Urinary bladder (tissue), 4 donors: ENCODE measurements around the gene MTRF1L. TPM values are rescaled to one million over a fixed set of nuclear protein-coding genes. Genes with fewer than 3 reads are reported as not detected.

Experiments
- DNase-seq: peaks from one replicate; pipeline ENCODE4 v3.0.0-alpha.2; 2015; ENCODE audit errors: extremely low spot score
- H3K27ac ChIP-seq: one replicate; pipeline ENCODE4 v1.5.1; 2013; ENCODE audit warnings: low read depth, mild to moderate bottlenecking, moderate library complexity
- H3K36me3 ChIP-seq: one replicate; pipeline ENCODE4 v1.6.1; 2013; ENCODE audit warnings: mild to moderate bottlenecking, moderate library complexity; ENCODE audit not compliant: insufficient read depth
- H3K4me1 ChIP-seq: one replicate; pipeline ENCODE4 v1.6.1; 2013; ENCODE audit warnings: mild to moderate bottlenecking, moderate library complexity; ENCODE audit not compliant: insufficient read depth
- H3K4me3 ChIP-seq: one replicate; pipeline ENCODE4 v1.5.1; 2013; ENCODE audit warnings: low read depth, low read length
- WGBS: extraction: QIAGEN DNeasy Blood & Tissue Kit; methylation state at CpG from one replicate; pipeline ENCODE4 v1.1.7; 2013; 5-methylcytosine and 5-hydroxymethylcytosine counted together
- polyA plus RNA-seq: library from polyadenylated mRNA; stranded (reverse); fragments of 200-250 nt; gene quantifications from one replicate; pipeline ENCODE4 v1.2.3, GENCODE V29; 2013
- total RNA-seq: library from RNA; depleted of rRNA; stranded (reverse); fragments of >200 nt; gene quantifications from one replicate; pipeline ENCODE4 v1.2.3, GENCODE V29; 2014
- donor health status: healthy with polysubstance abuse.
- donor health status: healthy.

The MTRF1L gene, protein sequence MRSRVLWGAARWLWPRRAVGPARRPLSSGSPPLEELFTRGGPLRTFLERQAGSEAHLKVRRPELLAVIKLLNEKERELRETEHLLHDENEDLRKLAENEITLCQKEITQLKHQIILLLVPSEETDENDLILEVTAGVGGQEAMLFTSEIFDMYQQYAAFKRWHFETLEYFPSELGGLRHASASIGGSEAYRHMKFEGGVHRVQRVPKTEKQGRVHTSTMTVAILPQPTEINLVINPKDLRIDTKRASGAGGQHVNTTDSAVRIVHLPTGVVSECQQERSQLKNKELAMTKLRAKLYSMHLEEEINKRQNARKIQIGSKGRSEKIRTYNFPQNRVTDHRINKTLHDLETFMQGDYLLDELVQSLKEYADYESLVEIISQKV
- total RNA-seq (19.7 TPM), polyA plus RNA-seq (13.0 TPM)

DNA sequence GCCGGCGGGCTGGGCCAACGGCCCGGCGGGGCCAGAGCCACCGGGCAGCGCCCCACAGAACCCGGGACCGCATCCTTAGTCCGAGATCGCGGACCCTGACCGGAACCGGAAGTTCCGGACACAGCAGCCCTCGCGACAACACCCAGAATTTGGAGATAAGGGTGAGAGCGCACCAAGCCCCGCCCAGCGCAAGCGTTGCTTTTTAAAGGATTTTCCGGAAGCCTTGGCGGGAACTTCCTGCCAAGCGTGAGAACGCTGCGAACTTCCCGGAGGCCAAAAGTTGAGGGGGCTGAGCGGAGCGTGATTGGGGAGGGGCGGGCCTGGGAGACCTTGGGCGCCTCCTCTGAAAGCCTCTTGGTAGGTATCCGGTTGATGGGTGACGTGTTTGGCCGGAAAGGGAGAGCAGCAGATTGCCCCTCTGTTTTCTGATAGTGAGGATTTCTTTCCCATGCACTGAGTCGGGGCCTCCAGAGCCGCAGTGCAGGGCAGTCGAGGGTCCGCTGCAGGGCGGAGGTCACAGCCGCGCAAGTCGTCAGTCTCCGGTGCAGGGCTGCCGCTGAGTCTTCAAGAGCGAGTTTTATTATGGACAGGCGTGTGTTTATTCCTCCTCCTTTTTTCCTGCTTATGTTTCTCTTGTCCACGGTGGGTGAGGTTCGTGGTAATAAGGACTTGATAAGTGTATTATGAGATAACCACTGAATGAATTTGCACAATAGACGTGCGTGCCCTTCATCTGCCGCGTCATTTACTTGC, at the start of gene MTRF1L:
MTRF1L (minus strand) TSS at position 97 of the 753 bp plus-strand sequence; CDS start at position 73, 24 bp downstream.
- DNase-seq: peak; percentile 94
- Histone ChIP-seq H3K4me3 (peak within 1 kb of the TSS; percentile 70), H3K27ac (peak within 1 kb of the TSS; percentile 13), H3K4me1 (no peaks in the 10 kb centered on the region), H3K36me3 (no peaks in the 10 kb centered on the region)
- under 1% methylated on average over 52 of the region's 52 CpGs for WGBS

DNA sequence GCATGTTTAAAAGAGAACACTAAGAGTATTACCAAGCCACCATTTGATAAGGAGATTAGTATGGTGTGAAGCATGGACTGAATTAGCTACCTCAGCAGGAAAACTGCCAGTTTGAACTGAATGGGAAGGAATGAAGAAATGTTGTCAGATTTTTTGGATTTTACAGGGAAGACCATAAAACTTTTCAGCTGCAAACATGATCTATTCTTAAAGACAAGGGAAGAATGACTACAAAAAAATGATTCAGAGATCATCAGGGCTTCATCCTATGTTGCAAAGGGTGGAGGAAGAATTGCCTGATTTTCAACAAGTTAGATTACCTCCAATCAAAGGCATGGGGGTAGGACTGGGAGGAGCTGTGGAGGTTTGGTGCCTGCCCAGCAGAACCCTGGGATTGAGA, 49.3 kb upstream of the MTRF1L start:
- H3K27ac ChIP-seq: no peak overlapping the region
- no peaks in the 10 kb centered on the region for H3K4me1 ChIP-seq
- H3K36me3 ChIP-seq: no peaks in the 10 kb centered on the region
- DNase-seq: no peak
- no peak overlapping the region for H3K4me3 ChIP-seq

DNA sequence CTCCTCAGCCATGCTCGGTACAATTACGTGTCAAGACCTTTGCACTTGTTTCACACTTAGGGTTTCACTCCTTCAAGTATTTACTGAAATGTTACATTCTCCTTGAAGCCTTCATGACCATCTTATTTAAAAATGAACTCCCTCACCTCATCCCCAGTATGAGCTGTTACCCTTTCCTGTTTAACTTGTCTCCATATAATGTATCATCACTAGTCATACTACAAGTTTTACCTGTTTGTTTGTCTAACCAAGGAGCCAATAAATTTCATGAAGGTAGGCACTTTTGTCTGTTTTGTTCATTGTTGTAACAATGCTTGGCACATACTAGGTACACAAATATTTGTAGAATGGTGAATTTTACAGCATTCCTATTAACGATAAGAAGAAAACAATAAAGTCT, 46.1 kb upstream of the MTRF1L start:
- Histone ChIP-seq H3K36me3 (no peaks in the 10 kb centered on the region), H3K4me3 (no peak overlapping the region), H3K4me1 (no peaks in the 10 kb centered on the region), H3K27ac (no peak overlapping the region)
- WGBS: 92% methylated on average over 3 of the region's 3 CpGs
- DNase-seq: no peak

DNA sequence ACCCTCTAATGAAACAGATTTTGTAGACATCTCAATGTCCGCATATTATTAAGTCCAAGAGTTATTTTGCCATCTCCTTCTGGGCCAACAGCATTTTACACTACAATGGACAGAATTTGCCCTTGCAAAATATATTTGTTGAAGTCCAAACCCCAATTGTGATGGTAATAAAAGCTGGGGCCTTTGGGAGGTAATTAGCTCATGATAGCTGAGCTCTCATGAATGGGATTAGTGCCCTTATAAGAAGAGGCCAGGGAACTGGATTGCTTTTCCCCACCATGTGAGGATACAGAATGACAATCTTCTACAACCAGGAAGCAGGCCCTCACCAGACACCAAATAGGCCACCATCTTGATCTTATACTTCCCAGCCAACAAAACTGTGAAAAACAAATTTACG, 44.9 kb upstream of the MTRF1L start:
- Histone ChIP-seq H3K4me3 (no peak overlapping the region), H3K27ac (no peak overlapping the region), H3K36me3 (no peaks in the 10 kb centered on the region), H3K4me1 (no peaks in the 10 kb centered on the region)
- DNase-seq: no peak
- 80% methylated on average over 2 of the region's 2 CpGs for WGBS

DNA sequence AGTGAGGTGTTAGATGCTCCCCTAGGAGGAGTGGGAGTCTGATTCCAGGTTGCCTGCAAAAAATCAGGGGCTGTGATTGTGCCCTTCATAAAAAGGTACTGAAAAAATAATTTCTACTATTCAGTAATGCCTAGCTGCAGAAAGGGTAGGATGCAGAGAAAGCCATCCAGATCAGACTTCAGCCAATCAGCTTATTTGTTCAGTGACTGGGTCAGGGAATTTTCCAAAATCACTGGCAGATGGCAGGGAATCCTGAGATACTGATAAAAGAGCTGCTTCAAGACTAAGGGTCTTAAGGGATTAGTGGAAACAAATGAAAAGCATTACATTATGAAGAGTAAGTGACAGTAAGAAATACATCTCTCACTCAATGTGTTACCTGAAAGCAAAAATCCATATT, 42.8 kb upstream of the MTRF1L start:
- Histone ChIP-seq H3K36me3 (no peaks in the 10 kb centered on the region), H3K27ac (no peak overlapping the region), H3K4me3 (no peak overlapping the region), H3K4me1 (no peaks in the 10 kb centered on the region)
- no peak for DNase-seq

DNA sequence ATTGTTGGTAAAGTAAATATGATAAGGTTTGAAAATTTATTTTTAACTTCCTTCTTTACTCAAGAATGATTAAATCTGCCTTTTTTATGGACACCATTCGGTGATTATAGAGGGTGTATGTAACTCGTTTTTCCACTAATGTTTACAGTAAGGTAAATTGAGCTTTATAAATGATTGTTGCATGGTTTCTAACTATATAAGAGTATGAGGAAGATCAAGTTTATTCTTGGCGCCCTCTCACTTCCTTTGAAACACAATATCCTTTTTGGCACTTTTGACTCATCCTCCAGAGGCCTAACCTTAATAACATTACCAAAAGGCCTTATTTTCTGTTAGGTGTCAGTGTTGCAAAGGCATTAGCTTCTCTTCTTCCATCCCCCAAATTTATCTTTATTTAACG, 41.8 kb upstream of the MTRF1L start:
- H3K4me3 ChIP-seq: no peak overlapping the region
- H3K4me1 ChIP-seq: no peaks in the 10 kb centered on the region

DNA sequence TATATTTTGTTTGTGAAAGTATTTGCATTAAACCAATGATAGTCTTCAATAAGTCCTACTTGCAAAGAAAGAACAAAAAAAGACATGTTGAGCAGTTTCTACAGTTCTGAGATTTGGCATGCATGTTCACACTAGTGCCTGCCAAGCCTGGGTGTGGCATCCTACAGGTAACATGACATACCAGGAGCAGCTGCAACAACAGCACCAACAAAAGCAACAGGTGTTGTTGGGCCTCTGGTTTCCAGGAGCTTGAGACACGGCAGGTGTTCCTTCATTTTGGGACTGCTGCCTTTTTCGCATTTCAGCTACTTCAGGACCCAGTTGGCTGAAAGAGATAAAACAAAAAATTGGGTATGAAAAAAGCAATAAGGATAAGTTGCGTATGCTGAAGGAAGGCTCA, 41.2 kb upstream of the MTRF1L start:
- DNase-seq: no peak
- H3K36me3 ChIP-seq: no peaks in the 10 kb centered on the region
- no peak overlapping the region for H3K4me3 ChIP-seq
- H3K27ac ChIP-seq: no peak overlapping the region
- H3K4me1 ChIP-seq: no peaks in the 10 kb centered on the region
- WGBS: 89% methylated on average over 3 of the region's 3 CpGs

More for the DNA sequence above, 41.8 kb upstream of the MTRF1L start:
- no peak for DNase-seq
- no peaks in the 10 kb centered on the region for H3K36me3 ChIP-seq
- 65% methylated on average over 4 of the region's 4 CpGs for WGBS
- no peak overlapping the region for H3K27ac ChIP-seq

DNA sequence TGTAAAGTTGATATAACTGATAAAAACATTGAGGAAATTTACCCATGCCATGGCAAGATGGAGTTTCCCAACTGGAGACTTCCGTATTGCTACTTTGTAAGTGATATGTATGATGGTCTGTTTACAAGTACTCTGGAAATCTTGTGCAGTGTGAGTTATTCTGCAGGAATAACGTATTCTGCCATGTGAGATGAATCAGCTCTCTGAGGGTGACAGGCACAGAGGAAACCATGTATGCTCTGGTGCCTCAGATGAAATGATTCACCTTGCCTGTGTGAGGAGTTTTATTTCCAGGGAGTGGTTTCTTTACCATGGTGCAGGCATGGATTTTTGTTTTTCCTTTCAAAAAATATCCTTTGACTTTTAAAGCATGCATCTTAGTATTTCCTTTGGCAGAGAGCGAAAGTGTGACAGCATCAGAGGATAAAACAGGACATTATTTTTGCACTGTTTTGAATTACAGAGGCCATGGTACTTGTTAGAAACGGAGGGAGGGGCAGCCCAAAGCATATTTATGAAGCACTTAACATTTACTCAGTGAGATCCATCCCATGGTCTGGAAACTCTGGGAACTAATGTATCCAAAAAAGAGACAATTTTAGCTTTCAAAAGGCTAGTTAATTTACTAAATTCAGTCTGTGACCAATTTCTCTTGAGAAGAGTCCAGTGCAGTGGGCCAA, 36.0 kb upstream of the MTRF1L start:
- Histone ChIP-seq H3K36me3 (no peaks in the 10 kb centered on the region), H3K4me3 (no peak overlapping the region), H3K27ac (no peak overlapping the region), H3K4me1 (no peaks in the 10 kb centered on the region)
- WGBS: 76% methylated on average over 4 of the region's 4 CpGs
- no peak for DNase-seq

DNA sequence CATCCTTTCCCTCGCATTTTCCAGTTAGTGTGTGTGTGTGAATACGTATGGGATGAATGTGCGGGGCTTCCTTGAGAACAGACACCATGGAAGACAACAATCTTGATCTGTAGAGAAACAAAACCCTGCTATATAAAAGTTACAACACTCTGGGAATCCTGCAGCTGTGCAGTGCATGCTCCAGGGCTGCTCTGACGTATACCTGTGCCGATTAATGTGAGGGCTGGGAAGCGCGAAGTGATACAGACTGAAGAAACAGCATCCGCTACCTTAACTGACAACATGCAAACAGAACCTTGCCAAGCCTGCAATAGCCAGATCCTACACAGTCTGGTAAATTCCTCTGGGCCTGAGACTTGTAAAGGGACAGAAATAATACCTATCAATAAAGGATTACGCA, 31.6 kb upstream of the MTRF1L start:
- DNase-seq: no peak
- no peaks in the 10 kb centered on the region for H3K4me1 ChIP-seq
- no peak overlapping the region for H3K4me3 ChIP-seq
- 96% methylated on average over 9 of the region's 9 CpGs for WGBS
- H3K36me3 ChIP-seq: no peaks in the 10 kb centered on the region
- no peak overlapping the region for H3K27ac ChIP-seq

DNA sequence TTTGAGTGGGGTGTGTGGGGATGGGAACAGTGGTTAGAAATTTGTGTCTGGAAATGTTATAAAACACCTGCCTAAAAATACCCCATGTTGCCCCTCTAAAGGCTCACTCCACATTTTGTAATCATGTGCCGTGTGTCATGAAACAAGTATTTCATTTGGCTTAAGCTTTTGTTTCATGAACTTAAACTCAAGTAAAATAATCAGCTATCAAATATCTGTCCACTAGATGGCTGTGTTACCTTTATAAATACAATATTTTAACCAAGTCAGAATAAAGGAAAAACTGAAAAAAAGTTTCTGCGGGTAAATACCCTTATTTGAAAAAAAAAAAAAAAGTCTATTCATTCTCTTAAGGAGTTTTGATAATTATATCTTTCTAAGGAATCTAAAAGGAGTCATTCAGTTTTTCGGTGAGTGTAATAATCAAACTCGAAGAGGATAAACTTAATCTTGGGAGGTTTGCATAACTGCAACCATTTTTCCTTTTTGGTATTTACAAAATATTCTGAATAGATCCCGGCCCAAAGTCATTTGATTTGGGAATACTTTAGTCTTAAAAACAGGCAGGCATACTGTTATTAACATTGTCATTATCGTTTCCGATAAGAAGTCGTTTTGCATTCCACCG, 29.9 kb upstream of the MTRF1L start:
- no peak for DNase-seq
- no peak overlapping the region for H3K4me3 ChIP-seq
- no peaks in the 10 kb centered on the region for H3K36me3 ChIP-seq
- no peak overlapping the region for H3K27ac ChIP-seq
- 66% methylated on average over 9 of the region's 9 CpGs for WGBS
- no peaks in the 10 kb centered on the region for H3K4me1 ChIP-seq

DNA sequence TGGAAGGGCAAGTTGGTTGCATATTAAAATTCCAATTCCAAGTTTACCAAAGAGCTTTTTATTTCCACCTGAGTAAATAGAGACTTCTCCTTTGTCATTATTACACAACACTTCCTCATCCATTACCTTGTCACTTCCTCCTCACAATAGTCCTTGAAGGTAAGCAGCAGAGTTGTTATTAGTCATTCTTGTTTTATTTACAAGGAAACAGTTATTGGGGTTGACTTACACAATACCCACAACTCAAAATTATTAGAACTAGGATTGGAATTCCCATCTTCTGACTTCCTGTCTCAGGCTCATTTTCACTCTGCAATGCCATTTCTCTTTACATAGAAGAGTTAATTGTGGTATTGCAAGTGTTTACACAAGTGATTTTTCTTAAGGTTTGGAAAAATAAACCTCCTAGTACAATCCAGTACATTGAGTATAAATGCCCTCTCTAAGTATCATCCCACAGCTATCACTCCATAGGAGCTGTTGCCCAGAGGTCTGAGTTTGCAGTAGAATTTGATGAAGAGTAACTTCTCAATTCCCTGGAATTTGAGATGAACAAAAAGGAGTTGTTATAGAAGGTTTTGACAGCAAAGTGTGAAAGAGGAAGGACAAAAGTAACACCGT, 28.9 kb upstream of the MTRF1L start:
- Histone ChIP-seq H3K4me3 (no peak overlapping the region), H3K36me3 (no peaks in the 10 kb centered on the region), H3K4me1 (no peaks in the 10 kb centered on the region), H3K27ac (no peak overlapping the region)
- 55% methylated on average over 1 of the region's 1 CpG for WGBS
- no peak for DNase-seq

DNA sequence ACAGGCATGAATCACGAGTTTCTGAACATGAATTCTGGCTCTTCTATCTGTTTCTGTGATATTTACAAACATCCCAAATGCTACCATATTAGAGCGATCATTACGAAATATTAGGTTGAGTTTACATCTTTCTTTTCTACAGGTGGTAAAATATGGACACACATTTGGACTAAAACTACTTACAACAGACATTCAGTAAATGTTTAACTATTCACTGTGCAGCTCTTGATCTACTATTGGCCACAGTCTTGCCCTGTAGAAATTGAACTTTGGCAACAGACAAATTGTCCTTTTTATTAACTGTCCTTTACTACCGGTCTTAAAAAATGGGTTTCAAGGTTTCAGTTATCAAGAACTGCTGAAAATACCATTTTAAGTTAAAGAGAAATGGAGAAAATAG, 26.5 kb upstream of the MTRF1L start:
- no peaks in the 10 kb centered on the region for H3K36me3 ChIP-seq
- no peak for DNase-seq
- 63% methylated on average over 4 of the region's 4 CpGs for WGBS
- no peak overlapping the region for H3K4me3 ChIP-seq
- no peak overlapping the region for H3K27ac ChIP-seq
- H3K4me1 ChIP-seq: no peaks in the 10 kb centered on the region

DNA sequence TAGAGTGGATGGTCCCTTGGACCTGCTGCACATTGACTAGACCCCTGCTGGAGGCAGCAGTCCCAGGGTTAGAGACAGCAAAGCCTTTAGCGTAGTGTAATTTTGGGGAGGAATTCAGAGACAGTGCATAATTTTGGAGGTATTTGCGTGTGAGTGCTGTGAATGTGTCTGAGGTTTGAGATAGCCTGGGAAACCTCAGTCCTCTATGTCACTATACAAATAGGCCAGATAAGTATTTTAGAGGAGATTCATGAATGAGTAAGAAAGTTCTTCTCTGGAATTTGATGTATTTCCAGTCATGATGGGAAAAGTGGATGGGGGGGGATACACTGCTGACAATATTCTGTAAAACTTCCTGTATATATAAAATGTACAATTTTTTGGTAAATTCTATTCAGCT, 25.8 kb upstream of the MTRF1L start:
- no peak for DNase-seq
- Histone ChIP-seq H3K4me1 (no peaks in the 10 kb centered on the region), H3K36me3 (no peaks in the 10 kb centered on the region), H3K4me3 (no peak overlapping the region), H3K27ac (no peak overlapping the region)
- 94% methylated on average over 2 of the region's 2 CpGs for WGBS
